Endometrial microvascular endothelial cells (primary cell): Measurements from ENCODE around the gene CNNM2. TPM values are rescaled to one million over a fixed set of nuclear protein-coding genes. Genes with fewer than 3 reads are reported as not detected.

ENCODE experiments used
- in situ Hi-C: cut with HindIII; loops from 2 replicates; pipeline ENCODE4 v1.10.0; 2017; ENCODE audit warnings: low sequenced_read_pairs, low pct_unique_long_range_greater_than_20kb; ENCODE audit errors: inconsistent ontology term
- total RNA-seq: library from RNA; depleted of rRNA; stranded (reverse); fragments of >200 nt; gene quantifications from one replicate; pipeline ENCODE4 v1.2.3, GENCODE V29; 2015; ENCODE audit errors: inconsistent ontology term

The CNNM2 gene
- total RNA-seq, 1 donor from 2014 or later = 1.1 TPM

DNA sequence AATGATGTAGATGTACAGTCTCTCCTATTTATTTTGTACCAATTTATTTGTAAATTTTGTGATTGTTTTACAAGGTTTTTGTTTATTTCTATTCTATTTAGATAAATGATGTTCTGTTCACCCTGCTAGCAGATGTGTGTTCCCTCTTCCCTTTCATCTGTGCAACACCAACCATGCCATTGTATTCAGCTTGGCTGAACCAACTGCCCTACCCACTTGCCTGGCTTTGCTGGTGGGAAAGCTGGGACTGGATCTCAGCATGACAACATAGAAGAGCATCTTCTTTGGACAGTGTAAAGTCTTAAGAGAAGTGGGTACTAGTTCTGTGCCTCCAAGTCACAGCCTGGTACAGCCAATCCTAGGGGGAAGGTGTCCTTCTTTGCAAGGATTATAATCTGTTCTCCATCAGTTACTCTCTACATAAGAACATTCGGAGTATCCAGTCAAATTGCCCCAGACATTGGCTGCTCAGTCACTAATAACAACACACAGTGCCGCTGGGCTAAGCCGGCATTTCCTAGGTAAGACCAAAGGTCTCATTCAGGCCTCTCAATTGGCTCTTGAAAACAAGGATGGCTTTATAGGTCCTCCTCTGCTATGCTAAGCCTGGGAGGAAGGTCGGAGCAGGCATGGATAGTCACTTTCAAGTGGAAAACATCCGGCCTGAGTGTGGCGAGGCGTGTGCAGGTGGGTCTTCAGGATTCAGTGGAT is 165.3 kb downstream of the CNNM2 start:
- in situ Hi-C loops = no loop called here

DNA sequence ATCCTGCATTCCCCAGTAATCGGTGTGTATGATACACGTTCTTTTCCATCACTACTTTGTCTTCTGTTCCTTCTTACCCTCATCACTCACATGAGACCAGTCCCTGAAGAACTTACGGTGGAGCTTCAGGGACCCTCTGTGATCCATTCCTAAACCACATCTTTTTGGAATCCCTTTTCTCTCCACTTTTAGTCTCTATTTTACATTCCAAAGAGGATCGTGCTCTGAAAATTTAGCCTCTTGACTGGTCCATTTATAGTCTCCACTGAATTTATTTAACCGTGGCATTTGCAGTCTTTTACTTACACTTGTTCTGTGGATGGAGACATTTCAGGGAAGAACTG is 165.9 kb downstream of the CNNM2 start:
- in situ Hi-C loops = no loop called here

DNA sequence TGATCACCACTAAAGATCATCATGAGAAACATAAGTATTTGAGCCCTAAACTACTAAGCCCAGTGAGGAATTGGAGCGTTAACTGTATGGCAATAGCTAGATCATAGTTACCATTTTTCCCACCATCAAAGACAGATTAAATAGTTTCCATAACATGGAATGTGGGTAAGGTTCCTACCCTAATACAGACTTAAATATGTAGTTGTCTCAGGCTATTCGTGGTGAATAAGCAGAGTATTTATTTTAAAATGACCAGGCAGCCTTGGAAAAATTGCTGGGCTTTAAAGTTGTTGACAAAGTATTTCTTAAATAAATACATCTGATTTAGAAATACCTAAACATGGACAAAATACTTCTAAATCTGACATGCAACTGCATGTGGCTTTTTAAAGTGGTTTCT is 168.2 kb downstream of the CNNM2 start:
- in situ Hi-C loops = no loop called here

DNA sequence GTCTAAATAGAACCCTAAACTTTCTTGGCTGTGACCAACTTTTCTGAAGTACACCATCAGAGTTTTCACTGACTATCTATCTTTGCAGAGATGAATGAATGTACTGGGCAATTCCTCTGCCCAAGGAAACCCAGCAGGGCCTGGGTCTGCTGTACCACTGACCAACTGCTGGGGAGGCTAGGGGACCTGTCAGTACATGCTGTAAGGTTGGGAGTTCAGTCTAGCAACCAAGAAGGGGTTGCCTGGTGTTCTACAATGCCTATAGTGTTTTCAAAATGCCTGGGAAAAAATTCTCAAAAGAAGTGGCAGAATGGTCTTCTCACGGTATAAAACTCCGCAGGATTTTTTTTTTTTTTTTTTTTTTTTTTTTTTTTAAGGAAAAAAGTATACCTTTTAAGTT is 168.7 kb downstream of the CNNM2 start:
- in situ Hi-C loops = no loop called here

DNA sequence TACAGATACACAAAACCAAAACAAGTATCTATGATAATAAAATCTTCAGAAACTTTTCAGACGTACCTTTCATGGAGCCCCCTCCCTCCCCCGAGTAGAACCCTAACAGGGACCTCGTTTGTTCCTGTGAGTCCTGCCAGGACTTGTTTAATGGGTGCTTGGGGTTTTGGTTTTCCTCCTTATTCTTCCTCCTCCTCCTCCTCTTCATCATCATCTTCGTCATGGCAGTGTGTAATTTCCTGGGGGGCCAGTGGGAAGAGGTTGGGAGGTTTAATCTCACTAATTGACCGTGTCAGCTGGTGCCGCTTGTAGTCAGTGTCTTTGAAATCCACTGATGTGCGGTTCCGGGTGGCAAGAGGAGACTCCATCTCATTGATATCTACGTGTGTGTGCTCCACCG is 171.4 kb downstream of the CNNM2 start:
- in situ Hi-C loops = no loop called here

DNA sequence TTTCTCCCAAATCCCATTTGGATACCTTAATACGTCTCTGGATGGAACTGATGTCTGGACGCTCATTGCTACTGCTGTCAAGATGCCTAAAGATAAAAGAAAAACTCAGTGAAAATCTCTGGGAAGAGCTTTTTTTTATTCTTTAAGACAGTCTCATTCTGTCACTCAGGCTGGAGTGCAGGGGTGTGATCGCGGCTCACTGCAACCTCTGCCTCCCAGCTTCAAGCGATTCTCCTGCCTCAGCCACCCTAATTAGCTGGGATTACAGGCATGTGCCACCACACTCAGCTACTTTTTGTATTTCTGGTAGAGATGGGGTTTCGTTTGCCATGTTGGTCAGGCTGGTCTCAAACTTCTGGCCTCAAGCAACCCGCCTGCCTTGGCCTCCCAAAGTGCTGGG is 172.8 kb downstream of the CNNM2 start:
- in situ Hi-C loops = no loop called here

DNA sequence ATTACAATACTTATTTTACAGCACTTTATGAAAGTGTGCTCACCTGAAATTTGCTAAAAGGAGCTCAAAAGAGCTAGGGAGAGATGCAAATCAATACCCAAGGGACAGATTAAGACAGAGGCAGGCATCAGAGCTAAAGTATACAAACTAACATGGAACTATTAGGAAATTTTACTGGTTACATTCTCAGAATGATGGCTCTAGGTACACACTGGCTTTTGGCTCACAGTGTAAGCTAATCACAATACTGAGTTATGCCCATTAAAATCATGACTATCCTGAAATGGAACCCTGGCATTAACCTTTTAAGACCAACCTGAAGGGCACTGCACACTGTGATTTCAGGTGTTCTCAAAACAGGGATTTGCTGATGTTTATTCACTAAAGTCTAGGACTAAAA is 176.9 kb downstream of the CNNM2 start:
- in situ Hi-C loops = no loop called here

DNA sequence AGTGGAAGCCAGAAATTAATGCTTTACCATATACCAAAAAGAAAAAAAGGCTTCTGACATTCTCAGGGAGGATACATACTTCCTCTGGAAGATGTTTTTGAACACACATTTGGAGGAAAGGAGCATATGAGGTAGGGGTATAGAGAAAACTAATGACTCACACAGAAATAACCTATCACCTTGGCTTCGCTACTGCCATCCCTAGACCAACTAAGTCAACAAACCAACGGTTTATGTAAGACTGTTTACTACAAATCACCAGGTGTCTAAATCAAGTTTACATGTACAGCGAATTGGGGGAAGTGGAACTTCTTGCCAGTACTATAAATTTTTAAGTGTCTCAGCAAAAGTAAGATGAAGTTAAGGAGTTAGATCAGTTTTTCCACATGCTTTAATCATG is 178.0 kb downstream of the CNNM2 start:
- in situ Hi-C loops = no loop called here

DNA sequence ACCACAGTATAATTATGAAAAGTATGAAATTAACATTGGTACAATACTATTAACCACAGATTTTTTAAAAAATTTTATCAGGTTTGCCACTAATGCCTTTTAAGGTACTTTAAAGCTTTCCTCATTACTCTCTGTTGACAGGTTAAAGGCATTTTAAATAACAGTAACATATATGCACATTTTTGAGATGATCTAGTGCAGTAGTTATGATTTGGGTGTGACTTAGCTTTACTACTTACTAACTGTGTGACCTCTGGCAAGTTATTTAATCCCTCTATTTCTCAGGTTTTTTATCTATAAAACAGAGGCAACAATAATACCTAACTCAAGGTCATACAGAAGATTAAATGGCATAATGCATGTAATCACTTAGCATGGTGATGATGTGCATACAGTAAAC is 180.1 kb downstream of the CNNM2 start:
- in situ Hi-C loops = no loop called here

DNA sequence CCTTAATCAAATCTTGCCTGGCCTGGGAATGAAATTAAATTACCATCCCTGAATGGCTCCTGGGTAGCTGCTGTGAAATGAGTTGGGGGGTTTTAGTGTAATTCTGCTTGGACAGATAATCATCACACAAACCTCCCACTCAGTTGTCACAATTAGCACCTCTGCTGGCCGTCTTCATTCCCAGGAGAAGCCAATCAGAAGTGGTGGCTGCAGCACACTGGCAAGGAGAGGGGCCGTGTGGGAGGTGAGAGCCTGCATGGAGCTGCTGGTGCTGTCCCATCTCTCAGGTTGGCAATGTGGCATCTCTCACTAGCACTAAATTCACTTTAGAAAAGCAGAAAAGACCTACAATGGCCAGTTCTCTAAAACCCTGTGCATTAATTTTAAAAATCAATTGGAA is 182.5 kb downstream of the CNNM2 start:
- in situ Hi-C loops = no loop called here

DNA sequence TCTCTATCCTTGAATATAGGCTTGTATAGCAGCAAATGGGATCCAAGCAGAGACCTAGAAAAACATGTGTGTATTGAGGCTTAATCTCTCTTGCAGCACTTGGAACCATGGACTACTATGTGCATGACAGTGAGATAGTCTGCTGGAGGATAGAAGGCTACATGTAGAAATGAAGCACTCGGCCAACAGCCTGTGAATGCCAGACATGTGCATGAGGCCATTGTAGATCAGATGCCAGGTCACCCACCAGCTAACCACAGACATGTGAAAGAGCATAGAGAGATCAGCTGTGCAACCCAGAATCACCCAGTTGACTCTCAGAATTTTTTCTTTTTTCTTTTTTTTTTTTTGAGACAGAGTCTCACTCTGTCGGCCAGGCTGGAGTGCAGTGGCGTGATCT is 184.1 kb downstream of the CNNM2 start:
- in situ Hi-C loops = no loop called here

DNA sequence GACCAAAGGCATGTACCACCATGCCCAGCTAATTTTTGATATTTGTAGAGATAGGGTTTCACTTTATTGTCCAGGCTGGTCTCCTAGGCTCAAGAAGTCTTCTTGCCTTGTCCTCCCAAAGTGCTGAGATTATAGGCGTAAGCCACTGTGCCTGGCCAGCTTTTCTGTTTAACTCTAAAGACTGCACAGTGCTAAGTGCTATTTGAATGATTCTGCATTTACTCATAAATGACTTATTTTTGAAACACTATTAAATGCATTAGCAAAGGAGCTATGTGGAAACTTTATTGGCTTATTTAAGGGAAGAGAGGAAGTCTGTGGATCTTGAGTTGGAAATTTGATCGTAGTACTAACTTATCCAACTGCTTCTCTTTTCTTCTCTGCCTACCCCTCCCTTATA is 185.9 kb downstream of the CNNM2 start:
- in situ Hi-C loops = no loop called here

DNA sequence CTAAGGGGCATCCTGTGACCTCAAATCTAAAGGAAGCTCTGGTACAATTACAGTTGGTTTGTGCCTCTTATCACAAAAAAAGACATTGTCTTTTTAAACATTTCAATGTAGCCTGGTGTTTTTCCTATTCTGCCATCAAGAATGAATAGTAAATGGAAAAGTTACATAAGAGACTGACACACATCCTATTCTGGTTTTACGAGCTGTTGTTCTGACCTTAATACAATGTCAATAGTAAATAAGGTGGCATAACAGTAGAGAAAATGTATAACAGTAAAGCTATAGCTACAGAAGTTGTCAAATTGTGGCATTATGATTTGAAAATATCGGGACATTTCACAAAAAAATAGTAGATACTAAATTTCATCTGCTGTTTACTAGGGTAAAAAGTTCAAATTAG is 186.6 kb downstream of the CNNM2 start:
- in situ Hi-C loops = no loop called here

DNA sequence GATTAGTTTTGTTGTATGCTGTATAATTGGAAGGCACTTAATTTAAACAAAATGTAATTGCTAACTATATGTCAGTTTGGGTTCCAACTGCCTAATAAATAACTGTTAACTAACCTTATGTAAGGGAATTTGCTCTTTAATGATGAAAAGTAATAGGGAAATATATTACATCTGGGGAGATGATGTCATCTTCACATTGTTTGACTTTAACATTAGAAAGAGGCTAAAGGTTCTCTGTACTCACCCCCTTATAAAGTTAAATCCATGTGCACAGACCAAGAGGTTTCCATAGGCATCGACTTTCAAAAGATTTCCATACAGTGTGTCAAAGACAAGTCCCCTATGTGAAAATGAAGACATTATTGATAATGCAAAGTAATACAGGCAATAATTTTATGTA is 187.4 kb downstream of the CNNM2 start:
- in situ Hi-C loops = no loop called here

DNA sequence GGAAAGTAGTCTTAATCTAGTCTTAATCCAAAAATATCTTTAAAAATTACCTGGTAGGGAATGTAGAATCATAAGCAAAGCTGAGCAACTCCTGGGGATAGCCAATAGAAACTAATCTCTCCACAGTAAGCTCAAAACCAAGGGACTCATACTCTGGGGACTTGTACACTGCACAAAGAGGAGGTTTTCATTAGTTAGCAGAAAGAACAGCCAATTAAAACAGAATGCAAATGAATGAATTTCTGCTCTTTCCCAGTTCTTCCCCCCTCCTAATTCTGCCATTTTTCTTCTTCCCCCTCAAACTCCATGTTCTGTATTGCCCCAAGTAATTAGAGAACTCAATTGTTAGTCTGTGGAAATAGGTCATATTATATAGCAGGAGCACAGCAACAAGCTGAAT is 188.4 kb downstream of the CNNM2 start:
- in situ Hi-C loops = no loop called here

DNA sequence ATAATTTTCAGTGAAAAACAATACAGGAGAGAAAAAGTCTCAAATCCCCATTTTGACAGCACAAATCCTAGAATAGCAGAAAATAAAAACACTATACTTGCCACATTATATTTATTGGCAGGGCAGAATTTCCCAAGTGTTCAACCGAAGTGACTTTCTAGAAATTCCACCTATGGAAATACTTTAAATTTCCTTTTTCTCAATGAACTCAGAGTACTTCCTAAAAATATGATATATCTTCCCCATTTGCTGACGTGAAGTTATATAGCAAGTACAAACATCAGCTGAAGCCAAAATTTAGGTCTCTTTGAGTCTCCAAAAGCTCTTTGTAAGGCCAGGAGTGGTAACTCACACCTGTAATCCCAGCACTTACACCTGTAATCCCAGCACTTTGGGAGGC is 191.7 kb downstream of the CNNM2 start:
- in situ Hi-C loops = no loop called here

DNA sequence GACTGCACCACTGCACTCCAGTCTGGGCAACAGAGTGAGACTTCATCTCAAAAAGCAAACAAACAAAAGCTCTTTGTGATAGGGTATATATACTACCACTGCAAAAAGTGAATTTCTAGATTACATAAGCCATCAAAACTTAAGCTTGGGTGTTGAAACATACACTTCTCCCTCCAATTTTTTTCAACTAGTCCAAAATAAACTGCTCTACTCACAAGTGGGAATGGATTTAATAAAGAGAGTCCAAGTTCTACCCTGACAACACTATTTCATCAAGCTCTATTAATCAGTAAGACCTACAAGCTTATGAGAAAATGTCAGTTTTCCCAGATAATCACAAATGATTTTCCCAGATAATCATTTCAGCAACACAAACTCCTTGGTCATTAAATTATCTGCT is 192.3 kb downstream of the CNNM2 start:
- in situ Hi-C loops = no loop called here

DNA sequence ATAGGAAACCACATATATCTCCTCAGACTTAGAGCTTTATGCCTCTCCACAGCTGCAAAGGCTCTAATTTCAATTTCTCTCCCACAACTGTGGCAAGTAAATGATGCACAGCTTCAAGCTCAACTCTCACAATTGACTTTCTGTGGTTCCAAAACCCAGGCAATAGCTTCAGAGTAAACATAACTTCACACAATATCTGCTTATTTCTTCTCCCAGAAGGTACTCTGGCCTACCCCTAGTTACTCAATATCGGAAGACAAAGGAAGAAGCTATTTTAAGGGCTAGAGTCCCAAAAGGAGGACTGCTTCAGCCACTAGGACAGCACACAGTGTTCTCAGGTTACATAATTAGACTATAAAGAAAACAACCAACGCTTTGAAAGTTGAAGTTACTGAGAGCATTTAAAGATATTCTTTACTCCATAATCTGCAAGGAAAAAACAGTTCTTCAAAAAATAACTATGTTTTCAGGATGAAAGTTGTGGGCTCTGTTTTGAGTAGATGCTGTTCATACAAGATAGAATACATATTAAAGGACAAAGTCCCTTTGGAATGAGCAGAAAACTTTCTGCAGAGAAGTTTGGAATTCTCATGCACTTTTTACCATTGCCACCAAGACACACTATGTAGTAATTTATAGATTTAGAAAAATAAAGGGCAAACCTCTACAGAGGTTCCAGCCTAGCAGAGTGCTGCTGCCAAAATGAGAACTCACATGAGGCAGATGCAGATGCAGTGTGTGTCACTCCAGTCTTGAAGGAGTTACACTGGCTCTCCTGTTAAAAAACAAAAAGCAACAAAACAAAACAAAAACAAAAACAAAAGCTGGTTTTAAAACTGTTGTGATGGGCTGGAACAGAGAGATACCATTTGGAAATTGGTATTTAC is 193.2 kb downstream of the CNNM2 start:
- in situ Hi-C loops = no loop called here

DNA sequence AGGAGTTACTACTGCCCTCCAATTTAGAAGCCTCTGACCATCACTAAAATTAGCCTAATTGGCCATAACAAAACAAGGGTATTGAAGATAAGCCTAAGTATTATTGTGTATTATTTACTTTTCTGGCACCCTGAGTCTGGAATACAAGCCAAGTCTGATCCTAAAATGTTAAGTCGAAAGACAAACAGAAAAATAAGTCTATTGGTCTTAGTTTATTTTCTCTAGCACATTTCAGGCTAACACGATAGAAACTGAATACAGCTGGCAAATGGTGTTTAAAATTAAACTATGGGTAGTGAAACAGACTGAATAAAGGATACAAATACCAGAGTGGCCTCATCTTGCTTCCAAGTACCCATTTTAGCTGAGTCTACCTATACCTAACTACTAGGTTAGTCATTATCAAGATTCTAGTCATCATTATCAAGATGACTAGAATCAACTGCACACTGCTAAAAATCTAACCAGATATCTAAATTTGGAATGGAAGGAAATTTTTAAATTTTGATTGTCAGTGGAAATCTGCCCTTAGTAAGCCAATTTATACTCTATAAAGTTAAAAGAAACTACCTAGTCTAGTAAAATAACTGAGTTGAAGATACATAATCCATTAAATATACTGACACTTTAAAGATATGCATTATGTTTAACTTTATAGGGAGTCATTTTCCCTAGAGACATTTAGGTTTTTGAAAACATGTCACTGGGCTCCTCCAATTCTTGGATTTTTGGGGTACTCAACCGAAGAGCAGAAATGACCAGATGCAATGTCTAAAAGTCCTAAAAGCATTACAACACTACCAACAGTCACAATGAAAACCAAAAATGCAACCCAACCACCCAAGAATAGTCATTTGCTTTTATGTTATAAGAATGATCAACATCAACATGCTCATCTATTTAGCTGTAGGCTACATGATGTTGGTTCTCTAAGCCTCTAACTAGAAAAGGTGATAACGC is 194.1 kb downstream of the CNNM2 start:
- in situ Hi-C loops = no loop called here
